Stimulated activated CD4-positive, alpha-beta T cell treated with anti-CD3 and anti-CD28 coated beads, Interleukin-12 subunit alpha, Interleukin-12 subunit beta, amount 100 ng/mL, for 4 hours (primary cell): ENCODE data around the gene TBL3.
"Not testable (repeated sequence)": the region's sequence is repeated elsewhere in the genome, so short reads cannot be mapped to it uniquely, and the experiment has no call there.

Experiments
- DNase-seq: peaks from one replicate; pipeline ENCODE4 v3.0.0-alpha.2; 2020

TBL3 gene

GRCh38 chr16:2002406-2003230, 30.8 kb downstream of the TBL3 start:
- no peak for DNase-seq

- DNase-seq = no peak
These were observed 31.5 kb downstream of the TBL3 start for GRCh38 chr16:2003231-2003826.

GRCh38 chr16:2003827-2004641, 32.2 kb downstream of the TBL3 start:
- peak; percentile 84 for DNase-seq

- DNase-seq = no peak
These were observed 33.1 kb downstream of the TBL3 start for GRCh38 chr16:2004795-2005517.

GRCh38 chr16:2005646-2006045, 33.8 kb downstream of the TBL3 start:
- DNase-seq = no peak

- no peak for DNase-seq
These were observed 34.5 kb downstream of the TBL3 start for GRCh38 chr16:2006317-2006716.

- no peak for DNase-seq
These were observed 35.4 kb downstream of the TBL3 start for GRCh38 chr16:2007081-2007836.

GRCh38 chr16:2008009-2008526, 36.2 kb downstream of the TBL3 start:
- DNase-seq = no peak

GRCh38 chr16:2008631-2009163, 36.8 kb downstream of the TBL3 start:
- DNase-seq = no peak

- no peak for DNase-seq
These were observed 37.4 kb downstream of the TBL3 start for GRCh38 chr16:2009164-2009711.

GRCh38 chr16:2009791-2010510, 38.1 kb downstream of the TBL3 start, which contains the start of gene ZNF598:
ZNF598 (minus strand) TSS chr16:2009821.
- DNase-seq = peak; percentile 80

GRCh38 chr16:2011726-2012125, 39.9 kb downstream of the TBL3 start:
- not testable (repeated sequence) for DNase-seq

GRCh38 chr16:2013527-2013926, 41.7 kb downstream of the TBL3 start:
- DNase-seq = no peak

GRCh38 chr16:2015117-2015946, 43.5 kb downstream of the TBL3 start:
- DNase-seq = no peak

GRCh38 chr16:2015947-2016208, 44.0 kb downstream of the TBL3 start:
- DNase-seq = no peak

GRCh38 chr16:2016407-2016922, 44.6 kb downstream of the TBL3 start:
- no peak for DNase-seq

- DNase-seq = peak; percentile 40
These were observed 47.7 kb downstream of the TBL3 start, which contains the start of gene NPW for GRCh38 chr16:2019518-2019920. NPW (plus strand) TSS chr16:2019785.

GRCh38 chr16:2019921-2020831, 48.3 kb downstream of the TBL3 start:
- no peak for DNase-seq

GRCh38 chr16:2022723-2023091, 50.9 kb downstream of the TBL3 start:
- DNase-seq = no peak
